ENCODE results near the gene METTL5. TPM values are rescaled to one million over a fixed set of nuclear protein-coding genes. Genes with fewer than 3 reads are reported as not detected.
"Not testable (repeated sequence)": the region's sequence is repeated elsewhere in the genome, so short reads cannot be mapped to it uniquely, and the experiment has no call there.

Gene METTL5
- total RNA-seq, 4 donors from 2014 or later = 46.3 to 91.2 (median 71.1) TPM

GRCh38 chr2:169865492-169865891 is 40.8 kb upstream of the METTL5 start:
- no peak for ATAC-seq
- H3K27ac ChIP-seq = no peak overlapping the region
- H3K27me3 ChIP-seq = no peaks in the 10 kb centered on the region
- H3K36me3 ChIP-seq = peaks cover 0 to 5% of the 10 kb centered on the region in 2 donors
- H3K9me3 ChIP-seq = no peaks in the 10 kb centered on the region
- peaks cover 4 to 24% (median 5%) of the 10 kb centered on the region in 3 donors for H3K4me1 ChIP-seq
- H3K4me3 ChIP-seq = no peak overlapping the region
- TF ChIP-seq EP300 (IDR thresholded peaks at IDR 0.05) (no peak), POLR2A (IDR thresholded peaks at IDR 0.05) (no peak)
- WGBS, 2 donors (ENCODE audit: low coverage in 1 of 2) = 43% methylated on average over 2 of the region's 2 CpGs; no CpG with 5 or more reads in 1 of the 2 donors

- H3K9me3 ChIP-seq = no peaks in the 10 kb centered on the region
- H3K4me3 ChIP-seq = no peak overlapping the region
- H3K27ac ChIP-seq = no peak overlapping the region
- no peaks in the 10 kb centered on the region for H3K27me3 ChIP-seq
- no peak for ATAC-seq
- peaks cover 0 to 5% of the 10 kb centered on the region in 2 donors for H3K36me3 ChIP-seq
- 75 to 78% methylated on average over 2 of the region's 2 CpGs for WGBS, 2 donors (ENCODE audit: low coverage in 1 of 2)
- TF ChIP-seq CTCF (IDR thresholded peaks at IDR 0.05) = no peak
- TF ChIP-seq EP300 (IDR thresholded peaks at IDR 0.05) = no peak
- TF ChIP-seq POLR2A (IDR thresholded peaks at IDR 0.05) = no peak
- no peak for TF ChIP-seq POLR2AphosphoS5 (IDR thresholded peaks at IDR 0.05)
- H3K4me1 ChIP-seq = peaks cover 4 to 24% (median 5%) of the 10 kb centered on the region in 3 donors
These were observed 38.1 kb upstream of the METTL5 start for GRCh38 chr2:169862816-169863215.

GRCh38 chr2:169860149-169860548 is 35.4 kb upstream of the METTL5 start:
- Histone ChIP-seq H3K27ac (no peak overlapping the region), H3K36me3 (peaks cover 0 to 5% of the 10 kb centered on the region in 2 donors), H3K9me3 (no peaks in the 10 kb centered on the region), H3K27me3 (no peaks in the 10 kb centered on the region), H3K4me1 (peaks cover 0 to 16% (median 5%) of the 10 kb centered on the region in 3 donors), H3K4me3 (no peak overlapping the region)
- WGBS, 2 donors (ENCODE audit: low coverage in 1 of 2) = 100% methylated on average over 2 to 4 of the region's 4 CpGs
- ATAC-seq = no peak
- no peak for TF ChIP-seq EP300 (IDR thresholded peaks at IDR 0.05)
- no peak for TF ChIP-seq POLR2AphosphoS5 (IDR thresholded peaks at IDR 0.05)
- no peak for TF ChIP-seq CTCF (IDR thresholded peaks at IDR 0.05)
- TF ChIP-seq POLR2A (IDR thresholded peaks at IDR 0.05) = no peak

- Histone ChIP-seq H3K4me3 (no peak overlapping the region), H3K4me1 (peaks cover 0 to 15% (median 5%) of the 10 kb centered on the region in 3 donors), H3K27ac (no peak overlapping the region), H3K36me3 (peaks cover 0 to 5% of the 10 kb centered on the region in 2 donors), H3K9me3 (no peaks in the 10 kb centered on the region), H3K27me3 (no peaks in the 10 kb centered on the region)
- TF ChIP-seq POLR2AphosphoS5 (IDR thresholded peaks at IDR 0.05) (no peak), EP300 (IDR thresholded peaks at IDR 0.05) (no peak), POLR2A (IDR thresholded peaks at IDR 0.05) (no peak), CTCF (IDR thresholded peaks at IDR 0.05) (no peak)
- 98% methylated on average over 4 of the region's 4 CpGs; no CpG with 5 or more reads in 1 of the 2 donors for WGBS, 2 donors (ENCODE audit: low coverage in 1 of 2)
- ATAC-seq = no peak
These were observed 34.7 kb upstream of the METTL5 start for GRCh38 chr2:169859423-169859822.

GRCh38 chr2:169855281-169856258 is 30.9 kb upstream of the METTL5 start:
- ATAC-seq, H3K9me3 ChIP-seq, H3K4me3 ChIP-seq, H3K36me3 ChIP-seq, H3K27ac ChIP-seq, H3K27me3 ChIP-seq, H3K4me1 ChIP-seq: not testable (repeated sequence)
- WGBS, 2 donors (ENCODE audit: low coverage in 1 of 2) = 89 to 94% methylated on average over 1 to 4 of the region's 42 CpGs
